Common myeloid progenitor, CD34-positive (primary cell): Measurements from ENCODE around the gene SIK2.

ENCODE experiments used
- CTCF ChIA-PET: fragments of 350-600 bp; sonication (Branson Sonifier 250); formaldehyde crosslinking; loops from one replicate; lab custom pipeline; 2021; ENCODE audit warnings: antibody characterized with exemption; lab: Charles Lee
- POLR2A ChIA-PET: fragments of 350-600 bp; sonication (Branson Sonifier 250); formaldehyde crosslinking; loops from one replicate; lab custom pipeline; 2021; ENCODE audit warnings: antibody characterized with exemption; lab: Charles Lee
- DNase-seq, 3 donors: peaks; one replicate each; pipeline versions ENCODE4 v3.0.0 to v3.0.0-alpha.2; 2013
- H3K27ac ChIP-seq, 2 experiments: 1 replicate in 1 of 2; 2 replicates in 1 of 2; pipeline ENCODE4 v1.7.0; 2013; ENCODE audit warnings: inconsistent platforms in 2 of 2, low read length in 2 of 2, mild to moderate bottlenecking in 2 of 2, low read depth in 1 of 2, moderate library complexity in 1 of 2; ENCODE audit not compliant: severe bottlenecking in 2 of 2, insufficient read depth in 1 of 2, poor library complexity in 1 of 2
- H3K27me3 ChIP-seq, 5 experiments: replicated peaks in 2 of 5; 1 replicate in 3 of 5; 2 replicates in 2 of 5; pipeline versions ENCODE4 v1.6.1 to v1.7.0; 2013; ENCODE audit warnings: low read length in 4 of 5, mild to moderate bottlenecking in 2 of 5, moderate library complexity in 2 of 5, inconsistent platforms in 1 of 5; ENCODE audit not compliant: insufficient read depth in 5 of 5, control insufficient read depth in 4 of 5
- H3K36me3 ChIP-seq, 4 experiments: 1 replicate in 2 of 4; 2 replicates in 2 of 4; pipeline versions ENCODE4 v1.6.1 to v1.7.0; 2013; ENCODE audit warnings: low read length in 3 of 4, control low read depth in 1 of 4, mild to moderate bottlenecking in 1 of 4; ENCODE audit not compliant: control insufficient read depth in 4 of 4, insufficient read depth in 4 of 4
- H3K4me1 ChIP-seq, 4 experiments: 1 replicate in 3 of 4; 2 replicates in 1 of 4; pipeline versions ENCODE4 v1.6.1 to v1.7.1; 2013; ENCODE audit warnings: low read length in 3 of 4, mild to moderate bottlenecking in 3 of 4, control low read depth in 1 of 4, inconsistent platforms in 1 of 4, moderate library complexity in 1 of 4; ENCODE audit not compliant: control insufficient read depth in 4 of 4, insufficient read depth in 4 of 4; ENCODE audit errors: control extremely low read depth in 1 of 4
- H3K4me3 ChIP-seq, 7 experiments: 1 replicate in 4 of 7; 2 replicates in 3 of 7; pipeline versions ENCODE4 v1.5.1 to v1.7.0; 2013; ENCODE audit warnings: mild to moderate bottlenecking in 7 of 7, low read length in 6 of 7, moderate library complexity in 6 of 7, inconsistent platforms in 2 of 7, low read depth in 2 of 7, control low read depth in 1 of 7; ENCODE audit not compliant: insufficient read depth in 4 of 7, control insufficient read depth in 1 of 7; ENCODE audit errors: extremely low read depth in 1 of 7
- H3K9me3 ChIP-seq, 5 experiments: 1 replicate in 4 of 5; 2 replicates in 1 of 5; pipeline versions ENCODE4 v1.6.1 to v1.7.1; 2013; ENCODE audit warnings: low read length in 4 of 5, mild to moderate bottlenecking in 2 of 5, inconsistent platforms in 1 of 5, low read depth in 1 of 5, moderate library complexity in 1 of 5; ENCODE audit not compliant: control insufficient read depth in 4 of 5, insufficient read depth in 2 of 5; ENCODE audit errors: control extremely low read depth in 1 of 5
- WGBS: methylation state at CpG from one replicate; pipeline ENCODE4 v1.1.5; 2013; ENCODE audit not compliant: insufficient coverage; 5-methylcytosine and 5-hydroxymethylcytosine counted together

Gene SIK2

GRCh38 chr11:111601636-111601978 lies 642 bp upstream of the SIK2 start:
- DNase-seq, result no peak
- POLR2A ChIA-PET, result interaction anchor here (0.9 kb wide), 1 partner anchor 179 kb away, joined by 3 read pairs; no protein-coding TSS in a partner anchor
- Histone ChIP-seq H3K36me3 (no peaks in the 10 kb centered on the region), H3K9me3 (no peaks in the 10 kb centered on the region), H3K27me3 (no peaks in the 10 kb centered on the region), H3K4me1 (peaks cover 12 to 22% (median 20%) of the 10 kb centered on the region in 4 experiments), H3K27ac (peak overlapping the region in 1 of 2 experiments; percentile 70), H3K4me3 (peak overlapping the region; percentile 13 to 89 (median 65))
- 30% methylated on average over 9 of the region's 9 CpGs for WGBS
- CTCF ChIA-PET, result interaction anchor here (0.7 to 2.9 kb wide), 7 partner anchors 15 to 243 kb away, joined by 3 to 18 read pairs (median 5); no protein-coding TSS in a partner anchor

- under 1% methylated on average over 30 of the region's 44 CpGs for WGBS
- H3K4me3 ChIP-seq, result peak overlapping the region; percentile 72 to 97 (median 87)
- POLR2A ChIA-PET, result interaction anchor here (1.0 kb wide), 1 partner anchor 164 kb away, joined by 3 read pairs; the partner anchor contains the start of gene PPP2R1B
- no peaks in the 10 kb centered on the region for H3K27me3 ChIP-seq
- H3K4me1 ChIP-seq, result peaks cover 12 to 22% (median 20%) of the 10 kb centered on the region in 4 experiments
- peak overlapping the region; percentile 72 to 86 for H3K27ac ChIP-seq
- no peaks in the 10 kb centered on the region for H3K36me3 ChIP-seq
- peak in 2 of 3 donors; percentile 28 to 44 for DNase-seq
- no peaks in the 10 kb centered on the region for H3K9me3 ChIP-seq
- CTCF ChIA-PET, result interaction anchor here (0.6 to 2.9 kb wide), 6 partner anchors 10 to 240 kb away, joined by 3 to 18 read pairs (median 6); no protein-coding TSS in a partner anchor
Observed at GRCh38 chr11:111602865-111603610, 789 bp downstream of the SIK2 start.

DNA sequence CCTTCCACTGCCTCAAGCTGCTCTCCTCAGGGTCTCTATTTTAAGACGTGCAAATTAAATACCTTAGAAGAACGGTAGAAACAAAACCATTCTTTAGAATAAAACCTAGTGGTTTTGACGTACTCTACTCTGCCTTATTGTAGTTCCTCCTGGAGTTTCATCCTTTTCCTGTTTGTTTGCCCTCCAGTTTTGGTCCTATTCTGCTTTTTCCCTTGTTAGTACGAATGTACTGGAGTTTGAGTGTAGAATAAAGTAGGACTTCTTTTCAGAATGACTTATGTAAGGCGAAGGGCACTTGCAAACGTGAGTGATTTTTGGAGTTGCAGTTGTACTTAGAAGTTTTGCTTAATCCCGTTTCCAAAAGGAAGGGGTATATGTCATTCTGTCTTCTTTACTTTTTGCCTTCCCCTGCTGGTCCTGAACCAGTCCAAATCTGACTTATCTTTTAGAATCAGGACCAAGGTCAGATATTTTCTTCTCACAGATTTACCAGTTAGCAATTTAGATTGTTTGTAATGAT lies 1.4 kb downstream of the SIK2 start:
- Histone ChIP-seq H3K4me1 (peaks cover 12 to 22% (median 20%) of the 10 kb centered on the region in 4 experiments), H3K27ac (peak overlapping the region; percentile 72 to 86), H3K9me3 (no peaks in the 10 kb centered on the region), H3K4me3 (peak overlapping the region; percentile 72 to 97 (median 87)), H3K27me3 (no peaks in the 10 kb centered on the region), H3K36me3 (no peaks in the 10 kb centered on the region)
- 0% methylated on average over 3 of the region's 7 CpGs for WGBS
- DNase-seq, result no peak
- ChIA-PET POLR2A (no interaction called here), CTCF (interaction anchor here (0.8 to 2.9 kb wide), 11 partner anchors 10 to 239 kb away, joined by 3 to 18 read pairs (median 4); no protein-coding TSS in a partner anchor)

DNA sequence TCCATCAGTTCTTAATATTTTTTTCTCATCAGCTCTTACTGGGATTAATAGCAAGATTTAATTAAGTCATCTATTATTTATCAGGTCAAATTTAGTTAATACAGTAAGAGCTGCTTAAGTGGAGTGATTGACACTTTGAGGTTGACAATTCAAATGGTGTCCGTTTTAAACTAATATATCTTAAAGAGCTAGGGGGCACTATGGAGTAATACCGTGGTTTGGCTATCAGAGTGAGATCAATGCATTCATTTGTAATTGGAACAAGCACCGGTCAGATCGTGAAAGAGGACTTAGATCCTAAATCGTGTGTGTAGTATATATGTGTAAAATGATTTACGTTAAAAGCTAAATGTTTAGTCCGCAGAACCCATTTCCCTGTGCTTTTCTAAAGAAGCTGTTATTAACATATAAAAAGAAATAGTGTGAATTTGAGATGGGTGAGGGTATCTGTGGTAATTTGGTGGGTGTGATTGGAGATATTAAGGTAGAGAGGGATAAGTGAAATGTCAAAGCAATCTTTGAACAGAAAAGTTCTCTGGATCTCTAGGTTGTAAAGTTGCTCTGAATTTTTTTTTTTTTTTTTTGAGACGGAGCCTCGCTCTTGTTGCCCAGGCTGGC lies 2.3 kb downstream of the SIK2 start:
- DNase-seq, result peak; percentile 50 to 57 (median 51)
- ChIA-PET CTCF (interaction anchor here (0.6 to 1.9 kb wide), 15 partner anchors 9 to 238 kb away, joined by 3 to 8 read pairs (median 3); no protein-coding TSS in a partner anchor), POLR2A (no interaction called here)
- Histone ChIP-seq H3K4me1 (peaks cover 12 to 22% (median 20%) of the 10 kb centered on the region in 4 experiments), H3K27ac (no peak overlapping the region), H3K27me3 (no peaks in the 10 kb centered on the region), H3K9me3 (no peaks in the 10 kb centered on the region), H3K36me3 (no peaks in the 10 kb centered on the region), H3K4me3 (peak overlapping the region in 3 of 7 experiments; percentile 9 to 89 (median 36))
- WGBS, result 56% methylated on average over 5 of the region's 9 CpGs

DNA sequence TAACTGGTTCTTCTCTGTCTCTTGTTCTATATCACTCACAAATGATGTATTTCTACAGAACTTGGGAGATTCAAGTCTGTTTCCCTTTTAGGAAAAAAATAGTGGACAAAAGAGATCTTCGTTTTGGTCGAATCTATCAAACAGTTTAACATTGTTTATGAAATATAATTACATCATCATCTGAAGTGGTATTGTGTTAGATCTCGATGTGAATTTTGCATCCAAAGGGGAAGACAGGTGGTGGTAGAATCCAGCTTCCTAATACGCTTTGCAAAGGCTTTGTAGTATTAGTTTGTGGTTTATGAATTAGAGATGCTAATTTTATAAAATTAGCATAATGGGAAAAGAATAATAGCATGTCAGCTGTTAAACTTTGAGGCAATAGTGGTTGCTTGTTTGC lies 3.4 kb downstream of the SIK2 start:
- CTCF ChIA-PET, result interaction anchor here (1.0 kb wide), 1 partner anchor 42 kb away, joined by 3 read pairs; no protein-coding TSS in a partner anchor
- WGBS, result 100% methylated on average over 2 of the region's 4 CpGs
- Histone ChIP-seq H3K4me3 (no peak overlapping the region), H3K27ac (no peak overlapping the region), H3K9me3 (no peaks in the 10 kb centered on the region), H3K4me1 (peaks cover 12 to 22% (median 20%) of the 10 kb centered on the region in 4 experiments), H3K27me3 (no peaks in the 10 kb centered on the region), H3K36me3 (no peaks in the 10 kb centered on the region)
- no peak for DNase-seq
- POLR2A ChIA-PET, result no interaction called here

GRCh38 chr11:111606986-111607385 lies 4.7 kb downstream of the SIK2 start:
- CTCF ChIA-PET, result no interaction called here
- Histone ChIP-seq H3K4me3 (no peak overlapping the region), H3K36me3 (no peaks in the 10 kb centered on the region), H3K4me1 (peaks cover 7 to 13% (median 11%) of the 10 kb centered on the region in 4 experiments), H3K27me3 (no peaks in the 10 kb centered on the region), H3K27ac (no peak overlapping the region), H3K9me3 (no peaks in the 10 kb centered on the region)
- POLR2A ChIA-PET, result no interaction called here
- DNase-seq, result no peak
